Ascending aorta (tissue), 2 donors: ENCODE data around the gene UBE2G2. TPM values are rescaled to one million over a fixed set of nuclear protein-coding genes. Genes with fewer than 3 reads are reported as not detected.

Experiments
- DNase-seq, 2 donors: peaks; one replicate each; pipeline ENCODE4 v3.0.0-alpha.2; 2019; ENCODE audit warnings: low spot score in 2 of 2
- H3K27ac ChIP-seq, 2 donors: fragments of 200-600 bp; sonication (generic); one replicate each; pipeline ENCODE4 v1.5.1; 2016 to 2017; ENCODE audit warnings: mild to moderate bottlenecking in 1 of 2
- H3K27me3 ChIP-seq: fragments of 200-600 bp; sonication (generic); one replicate; pipeline ENCODE4 v1.5.1; 2017
- H3K36me3 ChIP-seq, 2 donors: fragments of 200-600 bp; sonication (generic); one replicate each; pipeline ENCODE4 v1.5.1; 2016
- H3K4me1 ChIP-seq, 2 donors: fragments of 200-600 bp; sonication (generic); one replicate each; pipeline ENCODE4 v1.5.1; 2016 to 2017; ENCODE audit warnings: mild to moderate bottlenecking in 1 of 2
- H3K4me3 ChIP-seq, 2 donors: fragments of 200-600 bp; sonication (generic); one replicate each; pipeline ENCODE4 v1.5.1; 2016 to 2017; ENCODE audit warnings: mild to moderate bottlenecking in 1 of 2
- H3K9me3 ChIP-seq, 2 donors: fragments of 200-600 bp; sonication (generic); one replicate each; pipeline ENCODE4 v1.5.1; 2016
- intact Hi-C: fragments of 100-400 bp; cut with DNase I; formaldehyde crosslinking; loops from one replicate; pipeline ENCODE4 v1.15.1; 2023
- total RNA-seq: library from RNA; depleted of rRNA; stranded (reverse); fragments of >200 nt; gene quantifications from one replicate; pipeline ENCODE4 v1.1.0, GENCODE V29; 2016
- TF ChIP-seq, protein P1 (sequence below), 3 experiments: fragments of 200-600 bp in 2 of 3; fragments of 450-650 bp in 1 of 3; sonication (generic) in 2 of 3; IDR thresholded peaks; one replicate each; pipeline ENCODE4 v1.5.1; 2016 to 2019; ENCODE audit warnings: antibody characterized with exemption in 3 of 3, mild to moderate bottlenecking in 1 of 3, moderate library complexity in 1 of 3

The UBE2G2 gene
- total RNA-seq, 1 donor from 2014 or later: 58.1 TPM

DNA sequence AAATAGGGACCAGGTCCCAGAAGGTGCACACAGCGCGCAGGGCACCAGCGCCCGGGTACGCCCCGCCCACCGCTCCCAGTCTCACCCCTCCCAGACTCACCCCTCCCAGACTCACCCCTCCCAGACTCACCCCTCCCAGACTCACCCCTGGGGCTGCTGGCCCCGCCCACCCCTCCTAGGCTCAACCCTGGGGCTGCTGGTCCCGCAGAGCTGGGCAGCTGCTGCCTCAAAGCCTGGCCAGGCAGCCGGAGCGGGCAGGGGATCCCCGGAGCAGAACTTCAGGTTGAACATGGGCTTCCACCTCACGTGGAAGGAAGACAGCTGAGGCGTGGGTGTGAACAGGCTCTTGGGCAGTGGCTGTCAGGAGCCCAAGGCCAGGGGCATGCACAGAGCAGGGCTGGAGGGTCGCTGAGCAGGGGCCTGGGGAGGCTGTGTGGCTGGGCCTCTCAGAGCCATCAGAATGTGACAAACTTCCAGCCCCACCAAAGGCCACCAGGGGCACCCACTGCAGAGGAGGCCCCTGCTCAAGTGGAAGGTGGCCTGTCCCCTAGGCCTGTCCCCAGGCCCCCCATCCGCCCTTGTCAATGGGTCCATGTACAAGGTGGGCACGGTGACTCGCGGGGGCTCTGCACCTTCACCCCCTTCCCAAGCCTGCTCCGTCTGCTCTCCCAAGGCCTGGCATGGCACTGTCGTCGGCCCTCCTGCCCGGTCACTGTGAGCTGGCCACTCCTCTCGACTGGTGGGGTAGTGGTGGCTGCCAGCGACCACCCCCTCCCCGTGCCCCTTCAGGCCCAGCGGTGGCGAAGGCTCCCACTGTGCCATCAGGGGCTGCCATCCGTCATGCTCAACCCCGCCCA, 36.6 kb upstream of the UBE2G2 start:
- intact Hi-C loops: no loop called here
- DNase-seq: no peak

DNA sequence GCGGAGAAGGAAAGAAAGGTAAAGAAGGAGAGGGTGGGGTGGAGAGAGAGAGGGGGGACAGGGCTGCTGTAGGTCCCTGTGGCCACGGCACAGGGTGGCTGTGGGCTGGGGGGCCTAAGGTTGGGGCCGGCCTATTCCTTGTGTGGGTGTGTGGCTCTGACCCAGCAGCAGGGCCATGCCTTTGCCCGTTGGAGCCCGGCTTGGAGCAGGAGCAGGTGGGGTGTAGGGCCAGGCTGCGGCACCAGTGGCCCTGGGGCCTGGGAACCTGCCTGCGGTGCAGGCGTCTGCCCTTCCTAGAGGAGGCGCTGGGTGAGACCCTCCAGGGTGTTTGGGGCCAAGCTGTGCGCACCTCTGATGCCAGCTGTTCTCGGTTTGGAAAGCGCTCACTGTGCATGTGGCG, 35.9 kb upstream of the UBE2G2 start:
- Histone ChIP-seq H3K36me3 (no peaks in the 10 kb centered on the region), H3K27me3 (no peaks in the 10 kb centered on the region), H3K4me3 (no peak overlapping the region), H3K27ac (no peak overlapping the region), H3K4me1 (no peaks in the 10 kb centered on the region), H3K9me3 (no peaks in the 10 kb centered on the region)
- no peak for DNase-seq
- TF ChIP-seq, protein P1, sequence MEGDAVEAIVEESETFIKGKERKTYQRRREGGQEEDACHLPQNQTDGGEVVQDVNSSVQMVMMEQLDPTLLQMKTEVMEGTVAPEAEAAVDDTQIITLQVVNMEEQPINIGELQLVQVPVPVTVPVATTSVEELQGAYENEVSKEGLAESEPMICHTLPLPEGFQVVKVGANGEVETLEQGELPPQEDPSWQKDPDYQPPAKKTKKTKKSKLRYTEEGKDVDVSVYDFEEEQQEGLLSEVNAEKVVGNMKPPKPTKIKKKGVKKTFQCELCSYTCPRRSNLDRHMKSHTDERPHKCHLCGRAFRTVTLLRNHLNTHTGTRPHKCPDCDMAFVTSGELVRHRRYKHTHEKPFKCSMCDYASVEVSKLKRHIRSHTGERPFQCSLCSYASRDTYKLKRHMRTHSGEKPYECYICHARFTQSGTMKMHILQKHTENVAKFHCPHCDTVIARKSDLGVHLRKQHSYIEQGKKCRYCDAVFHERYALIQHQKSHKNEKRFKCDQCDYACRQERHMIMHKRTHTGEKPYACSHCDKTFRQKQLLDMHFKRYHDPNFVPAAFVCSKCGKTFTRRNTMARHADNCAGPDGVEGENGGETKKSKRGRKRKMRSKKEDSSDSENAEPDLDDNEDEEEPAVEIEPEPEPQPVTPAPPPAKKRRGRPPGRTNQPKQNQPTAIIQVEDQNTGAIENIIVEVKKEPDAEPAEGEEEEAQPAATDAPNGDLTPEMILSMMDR (IDR thresholded peaks at IDR 0.05): no peak
- intact Hi-C loops: no loop called here

More for the DNA sequence above, 36.6 kb upstream of the UBE2G2 start:
- H3K4me1 ChIP-seq: no peaks in the 10 kb centered on the region
- no peaks in the 10 kb centered on the region for H3K9me3 ChIP-seq
- no peak overlapping the region for H3K4me3 ChIP-seq
- TF ChIP-seq, protein P1 (IDR thresholded peaks at IDR 0.05): no peak
- H3K36me3 ChIP-seq: no peaks in the 10 kb centered on the region
- no peaks in the 10 kb centered on the region for H3K27me3 ChIP-seq
- no peak overlapping the region for H3K27ac ChIP-seq

DNA sequence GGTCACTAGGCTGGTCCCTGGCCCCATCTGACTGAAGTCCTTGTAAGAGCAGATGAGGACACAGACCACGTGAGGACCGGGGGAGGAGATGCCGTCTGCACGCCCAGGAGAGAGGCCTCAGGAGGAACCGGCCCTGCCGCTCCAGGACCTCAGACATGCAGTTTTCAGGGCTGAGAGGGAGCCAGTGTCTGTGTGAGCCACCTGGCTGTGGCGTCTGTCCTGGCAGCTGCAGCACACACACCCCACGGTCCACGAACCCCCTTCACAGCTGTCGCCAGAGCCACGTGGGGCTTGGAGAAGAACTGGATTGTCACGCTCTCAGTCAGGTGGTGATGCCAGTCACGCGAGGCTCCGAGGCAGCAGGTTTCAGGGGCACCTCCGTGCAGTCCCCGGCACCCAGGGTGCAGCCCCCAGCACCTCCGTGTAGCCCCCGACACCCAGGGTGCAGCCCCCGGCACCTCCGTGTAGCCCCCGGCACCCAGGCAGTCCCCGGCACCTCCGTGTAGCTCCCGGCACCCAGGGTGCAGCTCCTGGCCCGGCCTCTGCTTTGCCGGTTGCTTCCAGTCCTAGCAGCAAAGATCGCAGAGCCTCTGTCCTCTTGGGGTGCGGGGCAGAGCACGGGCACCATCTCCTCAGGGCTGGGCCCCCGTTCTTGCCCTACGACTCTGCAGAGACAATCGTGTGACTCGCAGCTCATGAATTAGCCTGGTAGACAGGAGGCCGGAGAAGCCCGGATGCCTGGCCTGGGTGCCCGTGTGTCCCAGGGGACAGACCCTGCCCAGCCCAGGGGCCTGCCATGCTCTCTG, 35.2 kb upstream of the UBE2G2 start:
- Histone ChIP-seq H3K4me3 (no peak overlapping the region), H3K27me3 (no peaks in the 10 kb centered on the region), H3K9me3 (no peaks in the 10 kb centered on the region), H3K27ac (no peak overlapping the region), H3K4me1 (no peaks in the 10 kb centered on the region), H3K36me3 (no peaks in the 10 kb centered on the region)
- intact Hi-C loops: no loop called here
- DNase-seq: no peak
- TF ChIP-seq, protein P1 (IDR thresholded peaks at IDR 0.05): no peak

DNA sequence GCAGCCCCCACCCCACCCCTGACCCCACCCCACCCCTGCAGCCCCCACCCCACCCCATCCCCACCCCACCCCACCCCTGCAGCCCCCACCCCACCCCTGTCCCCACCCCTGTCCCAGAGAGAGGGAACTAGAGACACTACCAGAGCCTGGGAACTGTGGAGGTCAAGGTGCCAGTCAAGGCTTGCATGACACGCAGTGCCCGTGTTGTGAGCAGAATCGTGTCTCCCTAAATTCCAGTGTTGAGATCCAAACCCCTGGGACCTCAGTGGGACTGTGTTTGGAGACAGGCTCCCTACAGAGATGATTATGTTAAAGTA, 34.7 kb upstream of the UBE2G2 start:
- intact Hi-C loops: no loop called here
- no peaks in the 10 kb centered on the region for H3K4me1 ChIP-seq
- TF ChIP-seq, protein P1 (IDR thresholded peaks at IDR 0.05): no peak

DNA sequence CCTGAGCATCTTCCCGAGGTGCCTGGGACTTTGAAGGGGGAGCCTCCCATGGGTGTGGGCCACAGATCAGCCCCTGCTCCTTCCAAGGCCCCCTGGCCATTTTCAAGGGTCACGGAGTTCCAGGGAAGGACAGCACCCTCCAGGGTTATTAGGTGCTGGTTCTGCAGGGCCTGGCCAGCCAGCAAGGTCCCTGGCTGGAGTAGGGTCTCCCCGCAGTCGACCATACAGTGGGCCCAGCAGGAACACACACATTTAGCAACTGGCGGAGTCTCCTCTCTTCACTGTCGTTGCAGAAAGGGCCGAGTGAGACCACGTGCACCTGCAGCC, 34.0 kb upstream of the UBE2G2 start:
- Histone ChIP-seq H3K4me1 (no peaks in the 10 kb centered on the region), H3K36me3 (no peaks in the 10 kb centered on the region), H3K9me3 (no peaks in the 10 kb centered on the region), H3K4me3 (no peak overlapping the region), H3K27me3 (no peaks in the 10 kb centered on the region), H3K27ac (no peak overlapping the region)
- TF ChIP-seq, protein P1 (IDR thresholded peaks at IDR 0.05): no peak
- no peak for DNase-seq
- intact Hi-C loops: no loop called here

More for the DNA sequence above, 34.7 kb upstream of the UBE2G2 start:
- no peak for DNase-seq
- Histone ChIP-seq H3K27ac (no peak overlapping the region), H3K27me3 (no peaks in the 10 kb centered on the region), H3K36me3 (no peaks in the 10 kb centered on the region), H3K9me3 (no peaks in the 10 kb centered on the region), H3K4me3 (no peak overlapping the region)
